NCI-H146 treated with DMSO at 0.1 percent for 48 hours (cell line): ENCODE data around the gene FAM83B.
"Not testable (repeated sequence)": the region's sequence is repeated elsewhere in the genome, so short reads cannot be mapped to it uniquely, and the experiment has no call there.

Experiments
- DNase-seq: peaks from one replicate; lab custom pipeline; 2025; ENCODE audit not compliant: unreplicated experiment; lab: John Stamatoyannopoulos, UW

FAM83B gene

DNA sequence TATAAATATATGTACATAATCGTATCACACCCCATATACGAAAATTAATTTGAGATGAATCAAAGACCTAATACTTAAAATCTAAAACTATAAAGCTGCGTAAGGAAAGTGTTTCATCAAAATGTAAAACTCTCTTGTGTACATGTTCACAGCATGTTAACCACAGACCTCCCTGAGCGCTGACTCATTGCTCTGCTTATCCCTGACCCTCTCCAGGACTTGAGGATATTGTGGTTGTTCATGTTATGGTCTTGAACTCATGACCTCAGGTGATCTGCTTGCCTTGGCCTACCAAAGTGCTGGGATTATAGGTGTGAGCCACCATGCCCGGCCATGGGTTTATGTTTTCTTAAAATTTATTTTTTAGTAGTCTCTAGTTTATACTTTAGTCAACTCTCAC, 14.2 kb downstream of the FAM83B start:
- no peak for DNase-seq

DNA sequence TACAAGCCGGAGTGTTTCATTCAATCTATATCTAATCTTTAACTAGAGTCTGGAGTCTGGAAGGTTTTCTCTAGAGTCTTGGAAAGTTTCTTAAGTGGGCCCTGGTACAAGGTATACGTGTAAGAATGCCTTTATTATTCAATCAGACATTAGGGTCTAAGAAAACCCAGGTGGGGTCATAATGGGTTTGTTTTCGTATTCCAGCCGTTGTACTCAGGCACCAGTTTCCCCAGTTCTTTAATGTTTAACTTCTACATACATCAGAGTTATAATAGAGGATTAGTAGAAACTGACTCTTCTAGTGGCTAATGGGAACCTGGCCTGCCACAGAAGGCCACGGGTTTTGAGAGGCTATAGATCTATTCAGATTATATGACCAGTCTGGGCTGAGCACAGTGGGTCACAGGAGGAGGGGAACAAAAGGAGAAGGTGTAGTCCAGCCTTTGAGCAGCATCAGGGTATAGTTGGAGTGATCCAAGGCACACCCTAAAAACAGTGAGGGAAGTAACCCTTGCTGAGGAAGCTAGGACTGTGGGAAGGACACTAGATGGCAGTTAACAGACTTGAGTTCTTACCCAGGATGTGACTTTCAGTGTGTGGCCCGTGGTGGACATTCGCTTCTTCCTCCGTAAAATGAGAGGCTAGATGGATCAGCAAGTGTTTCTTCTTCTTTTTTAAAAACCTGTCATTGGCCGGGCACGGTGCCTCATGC, 15.5 kb downstream of the FAM83B start:
- DNase-seq, result no peak

DNA sequence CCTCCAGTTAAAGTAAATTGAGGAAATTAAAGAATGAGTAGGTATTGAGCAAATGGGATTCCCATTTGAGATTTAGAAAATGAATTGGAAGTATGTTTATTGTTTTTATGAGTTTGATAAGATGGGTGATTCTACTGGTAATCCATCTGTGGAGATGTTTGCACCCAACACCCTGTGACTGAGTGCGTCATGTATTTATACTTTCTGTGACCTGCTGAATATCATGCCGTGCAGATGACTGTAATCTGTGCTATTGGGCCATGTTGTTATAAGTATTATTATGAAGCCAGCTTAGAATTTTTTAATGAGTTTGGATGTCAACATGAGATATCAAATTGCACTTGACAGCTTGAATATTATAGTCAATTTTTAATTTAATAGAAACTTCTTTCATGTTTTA, 17.7 kb downstream of the FAM83B start:
- no peak for DNase-seq

DNA sequence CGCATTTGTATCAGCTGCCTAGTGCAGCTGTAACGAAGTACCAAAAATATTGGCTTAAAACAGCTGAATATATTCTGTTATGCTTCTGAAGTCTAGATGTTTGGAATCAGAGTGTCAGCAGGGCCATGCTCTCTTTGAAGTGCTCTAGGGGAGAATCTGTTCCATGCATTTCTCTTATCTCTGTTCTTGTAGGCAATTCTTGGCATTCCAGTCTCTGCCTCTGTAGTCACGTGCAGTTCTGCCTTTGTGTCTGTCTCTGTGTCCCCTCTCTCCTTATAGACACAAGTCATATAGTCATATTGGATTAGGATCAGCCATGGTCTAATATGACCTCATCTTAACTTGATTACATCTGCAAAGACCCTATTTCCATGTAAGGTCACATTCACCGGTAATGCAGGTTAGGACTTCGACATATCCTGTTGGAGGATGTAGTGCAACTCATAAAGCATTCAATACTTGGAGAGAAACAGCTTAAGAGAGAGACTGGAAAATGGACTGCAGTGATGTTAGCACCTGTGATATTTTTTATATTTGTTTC, 18.6 kb downstream of the FAM83B start:
- DNase-seq, result no peak

DNA sequence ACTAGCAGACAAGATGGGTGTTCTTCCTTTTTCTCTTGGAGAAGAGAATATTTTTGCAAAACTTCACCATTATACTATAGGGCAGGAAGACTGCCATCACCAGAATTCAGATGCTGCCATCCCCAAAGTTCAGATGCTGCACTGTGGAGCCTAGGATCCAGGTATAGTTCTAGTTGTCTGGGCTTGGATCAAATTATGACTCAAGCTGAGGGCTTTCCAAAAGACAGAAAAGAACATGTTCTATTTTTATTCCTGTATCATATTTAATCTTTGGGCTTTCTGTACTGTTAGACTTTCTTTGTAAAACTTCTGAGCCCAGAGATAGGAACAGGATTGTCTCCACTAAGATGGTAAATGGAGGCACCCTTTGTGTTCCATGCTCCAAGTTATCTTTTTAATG, 22.0 kb downstream of the FAM83B start:
- DNase-seq, result no peak

DNA sequence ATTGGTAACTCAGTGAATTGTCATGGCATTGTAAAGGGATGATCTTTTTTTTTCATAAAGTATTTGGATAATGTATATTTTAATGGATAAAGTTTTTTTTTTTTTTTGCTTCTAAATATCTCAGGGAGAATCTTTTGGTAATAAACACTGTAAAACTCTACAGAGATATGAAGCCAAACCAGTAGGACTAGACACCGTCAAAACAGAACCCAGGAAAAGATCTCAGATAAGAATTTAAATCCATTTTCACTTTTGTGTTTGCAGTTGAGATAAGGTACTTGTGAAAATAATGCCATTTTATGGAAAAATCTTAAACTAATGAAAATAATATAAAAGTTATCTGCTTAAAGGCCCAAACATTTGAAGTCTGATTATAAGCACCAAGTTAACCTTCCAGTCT, 27.0 kb downstream of the FAM83B start:
- no peak for DNase-seq

DNA sequence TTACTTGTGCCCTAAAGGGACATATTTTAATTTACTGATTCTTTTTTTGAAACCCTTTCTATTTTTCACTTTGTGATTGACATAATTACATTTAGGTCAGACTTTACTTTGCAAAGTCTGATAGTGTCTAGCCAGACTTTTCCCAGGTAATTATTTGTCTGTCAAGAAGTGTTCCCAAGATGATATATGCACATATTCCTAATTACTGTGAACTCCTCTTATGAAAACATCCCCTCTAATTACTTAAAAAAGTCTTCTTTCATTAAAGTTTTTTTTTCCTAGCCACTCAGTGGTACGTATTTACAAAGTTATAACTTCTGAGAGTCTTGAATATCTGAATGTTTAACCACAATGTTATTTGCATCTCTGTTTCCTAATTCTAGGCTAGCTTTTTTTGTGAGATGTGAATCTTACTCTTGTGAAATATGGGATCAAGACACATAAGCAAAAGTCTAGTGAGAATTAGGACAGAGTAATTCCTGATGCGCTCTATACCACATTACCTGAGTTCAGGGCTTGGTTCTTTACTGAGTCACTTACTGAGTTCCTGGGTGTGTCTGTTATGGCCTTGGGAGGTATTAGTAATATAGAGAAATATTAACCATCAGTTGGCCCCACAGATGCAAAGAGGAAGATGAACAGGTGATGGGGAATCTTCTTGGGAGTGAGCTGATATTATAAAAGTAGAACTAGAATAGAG, 27.9 kb downstream of the FAM83B start:
- DNase-seq, result no peak

DNA sequence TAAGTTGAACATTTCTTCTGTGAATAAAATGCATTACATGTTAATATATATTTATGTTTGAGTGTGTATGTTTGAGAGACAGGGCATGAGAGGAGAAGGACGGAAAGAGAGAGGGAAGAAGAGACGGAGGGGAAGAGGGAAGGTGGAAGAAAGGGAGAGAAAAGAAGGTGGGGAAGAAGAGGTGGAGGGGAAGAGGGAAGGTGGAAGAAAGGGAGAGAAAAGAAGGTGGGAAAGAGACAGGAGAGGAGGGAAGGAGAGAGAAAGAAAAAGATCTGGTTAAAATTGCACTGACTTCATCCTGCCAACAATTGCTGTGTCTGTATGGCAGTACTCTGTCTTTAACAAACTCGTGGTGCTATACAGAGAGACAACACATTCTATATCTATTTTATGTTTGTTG, 29.0 kb downstream of the FAM83B start:
- DNase-seq, result no peak

DNA sequence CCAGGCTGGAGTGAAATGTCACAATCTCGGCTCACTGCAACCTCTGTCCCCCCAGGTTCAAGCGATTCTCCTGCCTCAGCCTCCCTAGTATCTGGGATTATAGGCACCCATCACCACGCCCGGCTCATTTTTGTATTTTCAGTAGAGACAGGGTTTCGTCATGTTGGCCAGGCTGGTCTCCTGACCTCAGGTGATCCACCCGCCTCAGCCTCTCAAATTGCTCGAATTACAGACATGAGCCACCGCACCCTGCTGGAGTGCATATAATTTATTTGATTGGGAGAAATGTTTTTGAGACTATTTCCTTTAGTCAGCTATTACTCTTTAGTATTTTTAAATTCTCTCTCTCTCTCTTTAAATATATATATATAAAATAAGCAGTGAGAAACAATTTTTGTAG, 29.8 kb downstream of the FAM83B start:
- no peak for DNase-seq

DNA sequence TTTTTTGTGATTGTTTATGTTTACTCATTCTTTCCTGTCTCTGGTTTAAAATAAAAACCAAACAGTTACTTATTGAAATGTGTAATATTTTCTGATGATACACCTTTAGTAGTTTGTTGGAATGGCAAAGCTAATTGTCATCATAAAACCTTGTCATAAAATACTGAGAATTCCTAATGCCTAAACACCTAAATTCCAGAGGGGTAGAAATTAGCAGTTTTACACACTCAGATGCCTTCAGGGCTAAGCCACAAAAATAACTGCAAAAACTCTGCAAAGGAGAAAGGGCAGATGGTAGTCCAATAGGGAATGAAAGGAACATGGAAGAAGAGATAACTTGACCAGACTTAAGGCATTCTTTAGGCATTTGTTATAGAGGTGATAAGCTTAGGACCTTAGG, 30.3 kb downstream of the FAM83B start:
- DNase-seq, result no peak

DNA sequence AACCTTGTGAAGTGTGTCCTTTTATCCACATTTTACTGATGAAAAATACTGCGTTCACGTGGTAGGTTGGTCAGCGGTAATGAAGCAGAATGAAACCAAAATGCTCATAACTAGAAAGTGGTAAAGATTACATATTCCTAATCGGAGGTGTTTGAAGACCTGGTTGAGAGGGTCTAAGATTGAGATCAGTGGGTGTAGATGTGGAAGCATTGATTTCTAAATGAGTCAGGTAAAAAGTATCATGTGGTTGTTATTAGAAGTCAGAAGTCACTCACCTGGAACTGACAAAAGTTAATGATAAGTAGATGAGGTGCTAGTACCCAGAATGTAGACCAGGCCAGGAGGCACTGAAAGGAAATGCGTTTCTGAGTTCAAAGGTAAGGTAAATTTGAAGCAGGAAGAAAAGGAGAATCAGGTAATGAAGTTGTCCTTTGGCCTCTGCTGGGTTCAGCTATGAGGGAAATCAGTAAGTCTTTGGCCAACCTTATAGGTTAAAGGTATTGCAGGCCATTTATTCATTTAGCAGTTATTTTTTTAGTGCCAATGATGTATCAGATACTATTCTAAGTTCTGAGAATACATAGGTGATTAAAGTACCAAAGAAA, 31.2 kb downstream of the FAM83B start:
- no peak for DNase-seq

DNA sequence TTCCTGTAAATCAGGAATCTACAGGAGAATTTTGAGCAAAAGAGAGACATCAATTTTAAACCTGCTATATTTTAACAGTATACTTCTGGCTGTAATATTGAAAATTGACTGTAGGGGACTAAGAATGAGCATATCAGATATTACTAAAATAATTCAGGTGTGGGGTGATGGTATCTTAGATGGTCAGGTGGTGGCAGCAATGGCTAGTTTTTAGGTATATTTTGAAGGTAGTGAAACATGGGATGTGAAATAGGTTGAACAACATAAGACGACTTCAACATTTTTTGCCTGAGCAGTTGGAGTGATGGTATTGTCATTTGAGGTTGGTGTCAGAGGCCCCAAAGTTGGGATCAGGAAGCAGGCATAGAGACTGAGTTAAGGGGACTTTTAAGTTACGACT, 32.1 kb downstream of the FAM83B start:
- DNase-seq, result no peak

DNA sequence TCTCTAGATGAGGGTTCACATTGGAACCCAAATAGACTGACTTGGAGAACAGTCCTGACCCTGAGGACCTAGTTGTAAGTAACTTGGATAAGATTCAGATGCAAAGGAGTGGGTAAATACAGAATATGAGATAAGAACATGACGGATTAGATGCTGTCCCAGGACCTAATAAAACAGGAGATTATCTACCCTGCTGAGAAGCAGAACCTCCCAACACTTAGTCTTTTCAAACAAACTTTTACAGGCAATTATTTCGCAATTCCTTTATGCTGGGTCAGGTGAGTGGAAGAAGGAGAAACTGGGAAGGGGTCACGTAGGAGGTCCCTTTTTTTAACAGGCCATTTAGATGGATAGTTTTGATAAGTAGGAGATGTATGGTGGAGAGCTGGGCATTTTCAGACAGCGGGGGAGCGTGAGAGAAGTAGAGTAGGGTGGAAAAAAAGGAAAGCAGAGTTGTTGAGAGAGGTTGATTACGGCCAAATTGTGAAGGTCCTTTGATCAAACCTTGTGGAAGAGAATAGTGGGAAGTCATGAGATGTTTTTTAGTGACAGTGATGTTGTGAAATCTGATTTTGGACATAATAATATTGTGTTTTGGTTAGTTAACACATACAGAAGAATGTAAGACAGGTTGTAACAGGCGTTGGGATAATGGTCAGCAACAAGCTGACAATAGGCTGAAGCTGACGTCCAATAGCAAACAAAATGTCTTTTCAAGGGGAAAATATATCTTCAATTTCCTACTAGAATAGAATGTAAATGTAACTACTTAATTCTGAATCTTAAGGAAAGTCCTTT, 32.8 kb downstream of the FAM83B start:
- DNase-seq, result no peak

DNA sequence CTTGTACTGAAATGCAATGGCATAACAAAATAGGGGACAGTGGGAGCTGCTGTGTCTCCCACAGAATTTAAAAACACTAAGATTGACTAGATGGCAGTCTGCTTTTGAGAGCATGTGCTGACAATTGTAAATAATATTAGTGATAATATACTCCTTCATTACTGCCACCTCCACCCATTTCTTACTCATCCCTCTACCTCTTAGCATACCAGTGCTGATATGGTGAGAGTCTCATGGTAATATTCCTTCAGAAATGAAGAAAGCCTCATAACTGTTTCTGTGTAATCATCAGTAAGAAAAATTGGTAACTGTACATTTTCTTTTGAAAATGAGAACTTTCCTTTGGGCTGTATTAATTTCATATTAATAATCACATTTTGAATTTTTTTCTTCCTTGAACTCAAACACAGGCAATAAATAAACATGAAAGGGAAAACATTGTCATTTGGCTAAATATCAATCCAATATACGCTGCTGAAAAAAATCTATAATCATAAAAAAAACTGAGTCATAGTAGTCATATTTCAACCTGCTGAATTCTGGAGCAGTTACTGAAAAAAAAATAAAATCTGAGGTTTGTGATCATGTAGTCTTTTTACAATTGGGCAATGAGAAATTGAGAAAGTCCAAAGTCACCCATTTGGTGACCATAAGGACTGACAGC, 34.6 kb downstream of the FAM83B start:
- DNase-seq, result no peak

DNA sequence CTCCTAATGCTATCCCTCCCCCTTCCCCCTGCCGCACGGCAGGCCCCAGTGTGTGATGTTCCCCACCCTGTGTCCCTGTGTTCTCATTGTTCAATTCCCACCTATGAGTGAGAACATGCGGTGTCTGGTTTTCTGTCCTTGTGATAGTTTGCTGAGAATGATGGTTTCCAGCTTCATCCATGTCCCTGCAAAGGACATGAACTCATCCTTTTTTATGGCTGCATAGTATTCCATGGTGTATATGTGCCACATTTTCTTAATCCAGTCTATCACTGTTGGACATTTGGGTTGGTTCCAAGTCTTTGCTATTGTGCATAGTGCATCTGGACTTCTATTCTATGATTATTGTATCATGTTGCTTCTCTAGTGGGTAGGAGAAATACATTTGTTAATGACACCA, 35.3 kb downstream of the FAM83B start:
- not testable (repeated sequence) for DNase-seq

DNA sequence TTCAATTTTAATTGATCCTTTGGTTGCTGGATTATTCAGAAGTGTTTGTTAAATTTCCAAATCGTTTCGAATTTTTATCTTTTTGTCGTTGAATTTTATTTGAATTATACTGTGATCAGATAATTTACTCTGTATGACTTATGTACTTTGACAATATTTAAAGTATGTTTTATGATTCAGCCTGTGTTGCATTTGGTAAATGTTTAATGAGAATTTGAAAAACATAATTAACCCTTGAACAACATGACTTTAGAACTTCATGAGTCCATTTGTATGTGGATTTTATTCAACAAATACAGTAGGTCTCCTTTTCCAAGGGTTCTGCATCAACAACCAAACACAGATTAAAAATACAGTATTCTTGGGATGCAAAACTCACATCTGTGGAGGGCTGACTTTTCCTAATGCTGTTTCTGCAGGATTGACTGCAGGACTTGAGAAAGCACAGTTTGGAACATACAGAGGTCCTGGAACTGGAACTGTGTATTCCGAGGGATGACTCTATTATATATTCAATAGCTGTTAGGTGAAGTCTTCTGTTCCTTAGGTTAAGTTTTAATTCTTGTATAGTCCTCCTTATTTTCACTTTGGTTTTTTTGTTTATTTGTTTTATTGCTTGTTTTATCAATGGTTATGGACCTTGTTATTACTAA, 40.5 kb downstream of the FAM83B start:
- DNase-seq, result no peak

DNA sequence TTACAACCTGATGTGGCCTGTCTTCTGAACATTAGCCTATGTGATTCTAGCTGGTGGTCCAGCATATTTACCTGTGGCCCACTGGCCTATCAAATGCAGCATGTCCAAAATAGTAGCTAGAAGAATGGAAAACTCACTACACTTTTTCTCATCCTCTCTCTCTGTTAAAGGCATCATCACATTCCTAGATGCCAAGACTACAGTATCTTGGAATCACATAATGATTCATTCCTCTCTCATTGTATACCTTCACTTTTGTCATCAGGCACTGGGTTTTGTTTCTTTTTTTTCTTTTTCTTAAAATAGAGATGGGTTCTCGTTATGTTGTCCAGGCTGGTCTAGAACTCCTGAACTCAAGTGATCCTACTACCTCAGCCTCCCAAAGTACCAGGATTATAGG, 45.0 kb downstream of the FAM83B start:
- no peak for DNase-seq

DNA sequence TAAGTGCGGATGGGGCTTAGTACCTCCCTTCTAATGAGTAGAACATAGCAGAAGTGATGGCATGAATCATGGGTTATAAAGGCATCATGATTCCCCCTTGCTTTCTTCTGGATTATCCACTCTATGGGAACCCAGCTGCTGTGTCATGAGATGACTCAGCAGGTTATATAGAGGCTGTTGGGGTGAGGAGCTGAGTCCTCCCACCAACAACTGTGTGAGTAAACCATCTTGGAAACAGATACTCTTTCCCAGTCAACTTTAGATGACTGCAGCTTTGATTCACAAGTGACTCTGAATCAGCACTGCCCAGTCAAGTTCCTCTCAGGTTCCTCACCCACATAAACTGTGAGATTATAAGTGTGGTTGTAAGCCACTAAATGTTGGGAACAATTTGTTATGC, 46.3 kb downstream of the FAM83B start:
- no peak for DNase-seq

DNA sequence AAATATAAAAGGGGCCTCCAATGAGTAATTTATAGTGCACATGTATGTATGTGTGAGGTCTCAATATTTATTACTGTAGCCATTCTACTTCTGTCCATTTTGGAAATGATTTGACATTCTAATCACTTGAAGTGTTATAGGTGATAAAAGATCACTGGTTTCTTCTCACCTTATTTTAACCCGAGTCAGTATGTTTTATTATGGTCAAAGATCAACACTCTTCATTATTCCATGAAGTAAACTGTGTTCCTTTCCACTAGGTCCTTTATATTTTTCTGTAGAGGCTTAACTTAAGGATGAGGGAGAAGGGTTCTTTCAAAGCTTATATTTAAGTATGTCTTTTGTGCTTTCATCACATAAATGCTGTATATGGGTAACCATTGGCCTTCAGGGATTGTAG, 47.2 kb downstream of the FAM83B start:
- DNase-seq, result no peak

DNA sequence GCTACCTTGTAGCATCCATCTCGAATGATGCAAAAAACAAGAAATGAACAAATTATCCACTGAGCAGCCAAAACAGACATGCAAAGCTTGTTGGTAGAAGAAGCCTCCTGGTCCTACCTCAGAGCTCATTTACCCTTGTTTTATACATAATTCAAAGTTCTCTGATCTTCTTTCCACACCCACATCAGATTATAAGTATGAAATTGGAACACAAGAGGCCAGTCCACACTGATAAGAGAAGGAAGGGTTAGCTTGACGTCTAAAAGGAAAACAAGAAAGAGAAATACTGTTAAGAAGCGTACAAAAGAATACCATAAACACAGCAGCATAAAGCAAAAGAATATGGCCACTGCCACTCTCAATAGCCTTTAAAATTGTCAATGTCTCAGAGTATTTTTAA, 49.7 kb downstream of the FAM83B start:
- DNase-seq, result no peak
